Heart left ventricle (tissue), 16 donors: ENCODE data around the gene ARF1. TPM values are rescaled to one million over a fixed set of nuclear protein-coding genes. Genes with fewer than 3 reads are reported as not detected.

Experiments used
- ATAC-seq, 4 donors: fragments of 200-7000 bp; cut with Tn5 transposase; one replicate each; pipeline ENCODE4 v1.9.1; 2020 to 2022; ENCODE audit warnings: moderate library complexity in 4 of 4, mild to moderate bottlenecking in 3 of 4, moderate number of reproducible peaks in 1 of 4
- DNase-seq, 5 donors: peaks; one replicate each; pipeline ENCODE4 v3.0.0-alpha.2; 2020
- H3K27ac ChIP-seq, 12 donors: fragments of 200-600 bp; sonication (generic) in 4 of 12; one replicate each; pipeline versions ENCODE4 v1.5.0 to v1.8.0; 2016 to 2022; ENCODE audit warnings: mild to moderate bottlenecking in 2 of 12
- H3K27me3 ChIP-seq, 9 donors: fragments of 200-600 bp; sonication (generic) in 2 of 9; one replicate each; pipeline versions ENCODE4 v1.5.1 to v1.8.0; 2016 to 2022; ENCODE audit warnings: mild to moderate bottlenecking in 3 of 9
- H3K36me3 ChIP-seq, 9 donors: fragments of 200-600 bp; sonication (generic) in 2 of 9; one replicate each; pipeline versions ENCODE4 v1.5.0 to v1.8.0; 2018 to 2022; ENCODE audit warnings: mild to moderate bottlenecking in 2 of 9
- H3K4me1 ChIP-seq, 12 donors: fragments of 200-600 bp; sonication (generic) in 4 of 12; one replicate each; pipeline versions ENCODE4 v1.5.0 to v1.8.0; 2016 to 2022; ENCODE audit warnings: mild to moderate bottlenecking in 3 of 12
- H3K4me3 ChIP-seq, 12 donors: fragments of 200-600 bp; sonication (generic) in 4 of 12; one replicate each; pipeline versions ENCODE4 v1.5.0 to v1.8.0; 2017 to 2022; ENCODE audit warnings: mild to moderate bottlenecking in 9 of 12, moderate library complexity in 4 of 12
- H3K9me3 ChIP-seq, 12 donors: fragments of 200-600 bp; sonication (generic) in 4 of 12; one replicate each; pipeline versions ENCODE4 v1.5.0 to v1.8.0; 2016 to 2022; ENCODE audit warnings: mild to moderate bottlenecking in 1 of 12
- CTCF ChIP-seq, 12 donors: fragments of 200-600 bp; sonication (generic) in 4 of 12; IDR thresholded peaks; one replicate each; pipeline versions ENCODE4 v1.5.0 to v1.8.0; 2018 to 2022; ENCODE audit warnings: antibody characterized with exemption in 12 of 12, mild to moderate bottlenecking in 5 of 12
- POLR2A ChIP-seq, 2 donors: fragments of 450-650 bp; IDR thresholded peaks; one replicate each; pipeline ENCODE4 v1.6.1; 2017; ENCODE audit warnings: antibody characterized with exemption in 2 of 2, mild to moderate bottlenecking in 2 of 2, moderate library complexity in 2 of 2
- WGBS, 4 donors: extraction: QIAGEN DNeasy Blood & Tissue Kit in 2 of 4; methylation state at CpG; one replicate each; pipeline versions ENCODE4 v1.1.5 to v1.1.7; 2013 to 2018; 5-methylcytosine and 5-hydroxymethylcytosine counted together
- intact Hi-C, 10 donors: fragments of 100-400 bp; cut with DNase I; formaldehyde crosslinking; loops; one replicate each; pipeline versions ENCODE4 v1.11.1 to v1.14.2; 2022
- polyA plus RNA-seq, 2 donors: library from polyadenylated mRNA; stranded (reverse); fragments of 200-250 nt; gene quantifications; one replicate each; pipeline ENCODE4 v1.2.3, GENCODE V29; 2013
- total RNA-seq, 9 donors: library from RNA; depleted of rRNA in 2 of 9; stranded (reverse); fragments of >200 nt in 2 of 9; fragmentation: NEBNext Ultra II Directional in 3 of 9; extraction: Animal tissue kit (Norgen Biotek cat#: 25700) in 3 of 9; gene quantifications; one replicate each; pipeline versions ENCODE4 v1.1.0 to v1.2.4, GENCODE V29; 2016 to 2023
- donor health status: ischemic (EF 13 %, LVEDD 7.1; RV severe dilation, severe dysfunction).
- donor health status: healthy with polysubstance abuse.
- donor health status: DM: no; HTN: yes; CAD: no.
- donor health status: DM: no; HTN: no; CAD: no.
- donor health status: ischemic (EF 25% LVEDD 6.9; RV normal size, moderate dysfunction).
- donor health status: ischemic (EF 25% LVEDD 5.7; RV mildly dilated, moderate dysfunction).
- donor health status: healthy.
- donor health status: DM: yes; HTN: yes; CAD: no.
- donor health status: ischemic (EF 35%, LVEDD 5.7; RV mildly dilated, moderate dysfunction).
- donor health status: nonischemic (EF 11% LVEDD 7.7; RV severe dilation, severe dysfunction).
- donor health status: DM: yes; HTN: yes; CAD: no.
- donor health status: PGD.
- donor health status: ischemic (EF 29% LVEDD 5.4; RV normal size, mild dysfunction).
- donor health status: nonischemic (EF 23%, LVEDD 6.1; RV moderate dilation, normal function).

The ARF1 gene
- total and polyA plus RNA-seq, 11 donors: 217 to 580 (median 310) TPM

DNA sequence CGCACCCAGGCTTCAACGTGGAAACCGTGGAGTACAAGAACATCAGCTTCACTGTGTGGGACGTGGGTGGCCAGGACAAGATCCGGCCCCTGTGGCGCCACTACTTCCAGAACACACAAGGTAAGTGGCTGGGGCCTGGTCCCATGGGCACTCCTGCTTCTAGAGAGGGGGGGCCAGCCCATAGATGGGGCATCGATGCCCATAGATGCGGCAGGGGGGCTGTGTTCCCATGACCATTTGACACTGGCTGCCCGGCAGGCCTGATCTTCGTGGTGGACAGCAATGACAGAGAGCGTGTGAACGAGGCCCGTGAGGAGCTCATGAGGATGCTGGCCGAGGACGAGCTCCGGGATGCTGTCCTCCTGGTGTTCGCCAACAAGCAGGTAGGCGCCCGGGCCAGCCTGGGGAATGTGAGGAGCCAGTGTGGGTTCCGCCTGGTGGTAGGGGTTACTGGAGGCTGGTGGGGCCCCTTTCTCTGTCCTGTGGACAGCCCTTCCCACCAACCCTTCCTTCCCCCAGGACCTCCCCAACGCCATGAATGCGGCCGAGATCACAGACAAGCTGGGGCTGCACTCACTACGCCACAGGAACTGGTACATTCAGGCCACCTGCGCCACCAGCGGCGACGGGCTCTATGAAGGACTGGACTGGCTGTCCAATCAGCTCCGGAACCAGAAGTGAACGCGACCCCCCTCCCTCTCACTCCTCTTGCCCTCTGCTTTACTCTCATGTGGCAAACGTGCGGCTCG, 15.0 kb downstream of the ARF1 start:
- peaks cover 0 to 64% (median 50%) of the 10 kb centered on the region in 9 donors for H3K36me3 ChIP-seq
- H3K27me3 ChIP-seq: no peaks in the 10 kb centered on the region
- TF ChIP-seq CTCF (IDR thresholded peaks at IDR 0.05) (no peak), POLR2A (IDR thresholded peaks at IDR 0.05) (no peak)
- no peak overlapping the region for H3K4me3 ChIP-seq
- H3K27ac ChIP-seq: no peak overlapping the region
- 88 to 89% (median 89%) methylated on average over 26 to 34 of the region's 34 CpGs for WGBS, 4 donors
- DNase-seq (peak in 1 of 5 donors; percentile 18), ATAC-seq (no peak)
- peaks cover 0 to 53% (median 23%) of the 10 kb centered on the region in 12 donors for H3K4me1 ChIP-seq
- H3K9me3 ChIP-seq: peaks cover 0 to 16% (median 7%) of the 10 kb centered on the region in 12 donors
- intact Hi-C loops: loop anchor here in 1 of 10 donors (2.0 kb wide), 1 partner anchor 13 kb away; no protein-coding TSS in a partner anchor

DNA sequence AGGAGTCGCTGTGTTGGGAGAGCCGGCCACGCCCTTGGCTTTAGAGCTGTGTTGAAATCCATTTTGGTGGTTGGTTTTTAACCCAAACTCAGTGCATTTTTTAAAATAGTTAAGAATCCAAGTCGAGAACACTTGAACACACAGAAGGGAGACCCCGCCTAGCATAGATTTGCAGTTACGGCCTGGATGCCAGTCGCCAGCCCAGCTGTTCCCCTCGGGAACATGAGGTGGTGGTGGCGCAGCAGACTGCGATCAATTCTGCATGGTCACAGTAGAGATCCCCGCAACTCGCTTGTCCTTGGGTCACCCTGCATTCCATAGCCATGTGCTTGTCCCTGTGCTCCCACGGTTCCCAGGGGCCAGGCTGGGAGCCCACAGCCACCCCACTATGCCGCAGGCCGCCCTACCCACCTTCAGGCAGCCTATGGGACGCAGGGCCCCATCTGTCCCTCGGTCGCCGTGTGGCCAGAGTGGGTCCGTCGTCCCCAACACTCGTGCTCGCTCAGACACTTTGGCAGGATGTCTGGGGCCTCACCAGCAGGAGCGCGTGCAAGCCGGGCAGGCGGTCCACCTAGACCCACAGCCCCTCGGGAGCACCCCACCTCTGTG, 15.9 kb downstream of the ARF1 start:
- ATAC-seq: no peak
- Histone ChIP-seq H3K9me3 (peaks cover 0 to 16% (median 7%) of the 10 kb centered on the region in 12 donors), H3K27me3 (no peaks in the 10 kb centered on the region), H3K4me3 (no peak overlapping the region), H3K4me1 (peaks cover 0 to 48% (median 16%) of the 10 kb centered on the region in 12 donors), H3K27ac (no peak overlapping the region), H3K36me3 (peaks cover 0 to 58% (median 50%) of the 10 kb centered on the region in 9 donors)
- intact Hi-C loops: loop anchor here in 1 of 10 donors (2.0 kb wide), 1 partner anchor 14 kb away; no protein-coding TSS in a partner anchor
- WGBS, 4 donors: 86 to 90% (median 88%) methylated on average over 16 to 28 of the region's 28 CpGs
- no peak for TF ChIP-seq POLR2A (IDR thresholded peaks at IDR 0.05)
- TF ChIP-seq CTCF (IDR thresholded peaks at IDR 0.05): no peak
- peak in 1 of 5 donors; percentile 15 for DNase-seq

DNA sequence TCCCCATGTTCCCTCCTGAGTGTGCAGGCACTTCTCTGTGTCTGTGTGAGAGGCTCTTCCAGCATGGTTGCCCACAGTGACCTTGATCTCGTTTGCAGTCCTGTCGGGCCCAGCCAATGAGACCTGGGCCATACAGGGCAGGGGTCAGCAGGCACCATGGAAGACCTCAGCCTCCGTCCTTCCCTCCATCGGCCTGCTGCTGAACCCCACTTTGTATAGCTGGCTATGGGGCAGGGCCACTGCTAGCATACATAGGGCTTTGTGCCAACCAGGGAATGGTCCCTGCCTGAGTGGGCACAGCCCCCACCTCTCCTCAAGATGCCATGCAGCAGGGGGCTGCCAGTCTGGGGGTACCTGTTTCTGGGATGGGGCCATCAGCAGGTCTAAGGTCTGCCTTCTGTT, 16.8 kb downstream of the ARF1 start:
- no peak for ATAC-seq
- intact Hi-C loops: loop anchor here in 1 of 10 donors (2.0 kb wide), 1 partner anchor 15 kb away; no protein-coding TSS in a partner anchor
- WGBS, 4 donors: 57 to 66% (median 59%) methylated on average over 4 of the region's 4 CpGs
- Histone ChIP-seq H3K27ac (no peak overlapping the region), H3K9me3 (peaks cover 0 to 11% (median 5%) of the 10 kb centered on the region in 12 donors), H3K36me3 (peaks cover 0 to 55% (median 48%) of the 10 kb centered on the region in 9 donors), H3K4me3 (no peak overlapping the region), H3K4me1 (peaks cover 0 to 54% (median 22%) of the 10 kb centered on the region in 12 donors), H3K27me3 (no peaks in the 10 kb centered on the region)
- DNase-seq: no peak
- TF ChIP-seq POLR2A (IDR thresholded peaks at IDR 0.05) (no peak), CTCF (IDR thresholded peaks at IDR 0.05) (no peak)
